ENCODE results near the gene SLC17A7.

Gene SLC17A7

DNA sequence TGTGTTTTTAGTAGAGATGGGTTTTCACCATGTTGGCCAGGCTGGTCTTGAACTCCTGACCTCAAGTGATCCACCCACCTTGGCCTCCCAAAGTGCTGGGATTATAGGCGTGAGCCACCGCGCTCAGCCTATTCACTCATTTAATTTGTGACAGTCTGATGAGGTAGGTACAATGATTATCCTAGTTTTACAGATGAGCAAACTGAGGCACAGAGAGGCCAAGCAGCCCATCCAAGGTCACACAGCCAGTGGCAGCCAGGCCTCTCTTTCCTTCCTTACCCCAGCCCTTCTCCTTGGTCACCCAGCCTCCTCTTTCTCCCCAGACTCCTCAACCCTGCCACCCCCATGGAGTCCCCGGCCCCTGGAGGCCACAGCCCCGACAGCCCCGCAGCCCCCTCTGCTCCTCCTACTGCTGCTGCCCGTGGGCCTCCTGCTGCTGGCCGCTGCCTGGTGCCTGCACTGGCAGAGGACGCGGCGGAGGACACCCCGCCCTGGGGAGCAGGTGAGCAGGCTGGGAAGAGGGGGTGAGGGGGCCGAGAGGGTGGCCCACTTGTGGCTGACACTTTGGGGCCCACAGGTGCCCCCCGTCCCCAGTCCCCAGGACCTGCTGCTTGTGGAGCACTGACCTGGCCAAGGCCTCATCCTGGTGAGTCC lies 38.8 kb upstream of the SLC17A7 start:
- Histone ChIP-seq H3K4me3 (ENCODE audit: low read depth, low read length) (no peak overlapping the region), H3K9me3 (ENCODE audit: control insufficient read depth, insufficient read depth, low read depth, low read length) (no peaks in the 10 kb centered on the region), H3K36me3 (ENCODE audit: control insufficient read depth in 2 of 2, insufficient read depth in 1 of 2, low read length in 2 of 2) (no peaks in the 10 kb centered on the region), H3K27ac (ENCODE audit: extremely low read depth, low read depth, low read length) (no peak overlapping the region), H3K4me1 (ENCODE audit: control insufficient read depth, insufficient read depth, low read length) (no peaks in the 10 kb centered on the region)
- POLR2A ChIA-PET, result no interaction called here
- CTCF ChIA-PET, result no interaction called here
- no peak for TF ChIP-seq ZNF621 (tag by site-specific recombination; IDR thresholded peaks at IDR 0.05)
- no peak for TF ChIP-seq ZNF747 (tag by site-specific recombination; IDR thresholded peaks at IDR 0.05)
- TF ChIP-seq ZNF791 (tag by site-specific recombination; IDR thresholded peaks at IDR 0.05), result no peak
- TF ChIP-seq ZNF302 (tag by site-specific recombination; IDR thresholded peaks at IDR 0.05; ENCODE audit: low read depth), result no peak
- TF ChIP-seq ZNF664 (tag by site-specific recombination; IDR thresholded peaks at IDR 0.05), result 0 out of 2 replicates have a peak, but pooled peaks have one; percentile 19
- TF ChIP-seq BCL11A (tag by site-specific recombination; IDR thresholded peaks at IDR 0.05; ENCODE audit: low read depth), result no peak
- TF ChIP-seq ZNF354C (tag by site-specific recombination; IDR thresholded peaks at IDR 0.05; ENCODE audit: borderline replicate concordance, low read depth), result no peak
- TF ChIP-seq ZNF768 (tag by site-specific recombination; IDR thresholded peaks at IDR 0.05), result peak; percentile 83; the same call in 1 of the 2 replicates
- peak; percentile 61; the same call in 1 of the 2 replicates for TF ChIP-seq SCRT1 (tag by site-specific recombination; IDR thresholded peaks at IDR 0.05; ENCODE audit: borderline replicate concordance)

DNA sequence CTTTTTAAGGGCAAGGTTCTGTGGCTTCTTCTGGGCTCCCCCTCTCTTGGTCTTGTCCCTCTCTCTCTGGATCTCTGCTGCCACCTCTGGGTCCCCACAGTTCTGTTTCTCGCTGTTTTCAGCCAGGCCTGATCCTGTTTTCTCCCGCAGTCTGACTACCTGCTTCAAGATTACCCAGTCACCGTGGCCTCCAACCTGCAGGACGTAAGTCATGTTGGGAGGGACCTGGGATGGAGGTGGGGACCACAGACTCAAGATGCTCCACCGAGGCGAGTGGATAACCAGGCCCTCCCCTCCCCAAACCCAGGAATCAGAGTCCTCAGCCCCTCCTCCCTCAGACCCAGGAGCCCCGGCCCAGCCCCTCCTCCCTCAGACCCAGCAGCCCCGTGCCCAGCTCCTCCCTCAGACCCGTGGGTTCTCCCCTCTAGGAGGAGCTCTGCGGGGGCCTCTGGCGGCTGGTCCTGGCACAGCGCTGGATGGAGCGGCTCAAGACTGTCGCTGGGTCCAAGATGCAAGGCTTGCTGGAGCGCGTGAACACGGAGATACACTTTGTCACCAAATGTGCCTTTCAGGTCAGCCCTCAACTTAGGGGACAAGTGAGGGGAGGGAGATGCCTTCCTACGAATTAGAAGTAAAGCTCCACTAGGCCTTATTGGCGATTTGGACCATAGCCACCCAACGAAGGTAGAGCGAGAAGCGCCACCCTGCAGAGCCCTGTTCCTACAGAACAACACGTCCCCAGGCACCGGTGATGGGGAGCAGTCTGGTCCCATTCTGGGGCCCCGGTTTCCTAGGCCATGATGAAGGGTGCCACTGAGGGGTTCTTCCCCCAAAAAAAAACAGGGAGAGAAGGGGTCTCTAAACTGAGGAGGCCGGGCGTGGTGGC lies 34.9 kb upstream of the SLC17A7 start:
- H3K27ac ChIP-seq (ENCODE audit: extremely low read depth, low read depth, low read length), result no peak overlapping the region
- H3K9me3 ChIP-seq (ENCODE audit: control insufficient read depth, insufficient read depth, low read depth, low read length), result no peaks in the 10 kb centered on the region
- CTCF ChIA-PET, result interaction anchor here (0.5 to 2.9 kb wide), 20 partner anchors 10 to 210 kb away, joined by 3 to 24 read pairs (median 4); partner anchors contain the start of genes ALDH16A1, KASH5 and PIH1D1
- no peak overlapping the region for H3K4me3 ChIP-seq (ENCODE audit: low read depth, low read length)
- POLR2A ChIA-PET, result interaction anchor here (0.5 to 1.8 kb wide), 5 partner anchors 11 to 1436 kb away, joined by 5 to 9 read pairs (median 5); partner anchors contain the start of genes ALDH16A1 and RPL13A
- H3K4me1 ChIP-seq (ENCODE audit: control insufficient read depth, insufficient read depth, low read length), result no peaks in the 10 kb centered on the region
- H3K36me3 ChIP-seq (ENCODE audit: control insufficient read depth in 2 of 2, insufficient read depth in 1 of 2, low read length in 2 of 2), result no peaks in the 10 kb centered on the region
- TF ChIP-seq ZIC2 (tag by site-specific recombination; IDR thresholded peaks at IDR 0.05) (no peak), SP3 (tag by site-specific recombination; IDR thresholded peaks at IDR 0.05) (peak; percentile 47), GLIS2 (tag by site-specific recombination; IDR thresholded peaks at IDR 0.05) (peak; percentile 14; the same call in 1 of the 2 replicates), GLIS1 (tag by site-specific recombination; IDR thresholded peaks at IDR 0.05) (peak; percentile 41; the same call in 1 of the 2 replicates), PRDM10 (tag by site-specific recombination; IDR thresholded peaks at IDR 0.05) (peak; percentile 79), ZNF639 (tag by site-specific recombination; IDR thresholded peaks at IDR 0.05) (no peak), ZFP69B (tag by site-specific recombination; IDR thresholded peaks at IDR 0.05) (peak; percentile 88), ZNF600 (tag by site-specific recombination; IDR thresholded peaks at IDR 0.05) (peak; percentile 63), ZXDB (tag by site-specific recombination; IDR thresholded peaks at IDR 0.05) (peak; percentile 84), ZNF837 (tag by site-specific recombination; IDR thresholded peaks at IDR 0.05) (no peak), ZNF76 (tag by site-specific recombination; IDR thresholded peaks at IDR 0.05; ENCODE audit: borderline replicate concordance, low read depth) (no peak; the same call in 1 of the 2 replicates)
- TF ChIP-seq, protein P1, sequence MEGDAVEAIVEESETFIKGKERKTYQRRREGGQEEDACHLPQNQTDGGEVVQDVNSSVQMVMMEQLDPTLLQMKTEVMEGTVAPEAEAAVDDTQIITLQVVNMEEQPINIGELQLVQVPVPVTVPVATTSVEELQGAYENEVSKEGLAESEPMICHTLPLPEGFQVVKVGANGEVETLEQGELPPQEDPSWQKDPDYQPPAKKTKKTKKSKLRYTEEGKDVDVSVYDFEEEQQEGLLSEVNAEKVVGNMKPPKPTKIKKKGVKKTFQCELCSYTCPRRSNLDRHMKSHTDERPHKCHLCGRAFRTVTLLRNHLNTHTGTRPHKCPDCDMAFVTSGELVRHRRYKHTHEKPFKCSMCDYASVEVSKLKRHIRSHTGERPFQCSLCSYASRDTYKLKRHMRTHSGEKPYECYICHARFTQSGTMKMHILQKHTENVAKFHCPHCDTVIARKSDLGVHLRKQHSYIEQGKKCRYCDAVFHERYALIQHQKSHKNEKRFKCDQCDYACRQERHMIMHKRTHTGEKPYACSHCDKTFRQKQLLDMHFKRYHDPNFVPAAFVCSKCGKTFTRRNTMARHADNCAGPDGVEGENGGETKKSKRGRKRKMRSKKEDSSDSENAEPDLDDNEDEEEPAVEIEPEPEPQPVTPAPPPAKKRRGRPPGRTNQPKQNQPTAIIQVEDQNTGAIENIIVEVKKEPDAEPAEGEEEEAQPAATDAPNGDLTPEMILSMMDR (tag by site-specific recombination; IDR thresholded peaks at IDR 0.05), result peak; percentile 59; the same call in 1 of the 2 replicates
- TF ChIP-seq, protein P2, sequence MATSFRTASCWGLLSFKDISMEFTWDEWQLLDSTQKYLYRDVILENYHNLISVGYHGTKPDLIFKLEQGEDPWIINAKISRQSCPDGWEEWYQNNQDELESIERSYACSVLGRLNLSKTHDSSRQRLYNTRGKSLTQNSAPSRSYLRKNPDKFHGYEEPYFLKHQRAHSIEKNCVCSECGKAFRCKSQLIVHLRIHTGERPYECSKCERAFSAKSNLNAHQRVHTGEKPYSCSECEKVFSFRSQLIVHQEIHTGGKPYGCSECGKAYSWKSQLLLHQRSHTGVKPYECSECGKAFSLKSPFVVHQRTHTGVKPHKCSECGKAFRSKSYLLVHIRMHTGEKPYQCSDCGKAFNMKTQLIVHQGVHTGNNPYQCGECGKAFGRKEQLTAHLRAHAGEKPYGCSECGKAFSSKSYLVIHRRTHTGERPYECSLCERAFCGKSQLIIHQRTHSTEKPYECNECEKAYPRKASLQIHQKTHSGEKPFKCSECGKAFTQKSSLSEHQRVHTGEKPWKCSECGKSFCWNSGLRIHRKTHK (tag by site-specific recombination; IDR thresholded peaks at IDR 0.05), result no peak
- TF ChIP-seq, protein P3, sequence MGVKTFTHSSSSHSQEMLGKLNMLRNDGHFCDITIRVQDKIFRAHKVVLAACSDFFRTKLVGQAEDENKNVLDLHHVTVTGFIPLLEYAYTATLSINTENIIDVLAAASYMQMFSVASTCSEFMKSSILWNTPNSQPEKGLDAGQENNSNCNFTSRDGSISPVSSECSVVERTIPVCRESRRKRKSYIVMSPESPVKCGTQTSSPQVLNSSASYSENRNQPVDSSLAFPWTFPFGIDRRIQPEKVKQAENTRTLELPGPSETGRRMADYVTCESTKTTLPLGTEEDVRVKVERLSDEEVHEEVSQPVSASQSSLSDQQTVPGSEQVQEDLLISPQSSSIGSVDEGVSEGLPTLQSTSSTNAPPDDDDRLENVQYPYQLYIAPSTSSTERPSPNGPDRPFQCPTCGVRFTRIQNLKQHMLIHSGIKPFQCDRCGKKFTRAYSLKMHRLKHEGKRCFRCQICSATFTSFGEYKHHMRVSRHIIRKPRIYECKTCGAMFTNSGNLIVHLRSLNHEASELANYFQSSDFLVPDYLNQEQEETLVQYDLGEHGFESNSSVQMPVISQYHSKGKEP (tag by site-specific recombination; IDR thresholded peaks at IDR 0.05), result no peak

Data from HEK293 (cell line).